GM23338 (cell line): ENCODE results near the gene KCNK16. TPM values are rescaled to one million over a fixed set of nuclear protein-coding genes. Genes with fewer than 3 reads are reported as not detected.

Experiments
- ATAC-seq: fragments of 200-7000 bp; cut with Tn5 transposase; 3 replicates; pipeline ENCODE4 v1.9.1; 2020
- DNase-seq: peaks from one replicate; pipeline ENCODE4 v3.0.0-alpha.2; 2015; ENCODE audit warnings: low spot score
- H2AFZ ChIP-seq: fragments of 200-600 bp; sonication (generic); 2 replicates; pipeline ENCODE4 v1.8.0; 2016; ENCODE audit warnings: antibody characterized with exemption, mild to moderate bottlenecking, moderate library complexity
- H3F3A ChIP-seq: fragments of 200-600 bp; sonication (generic); replicated peaks from 2 replicates; pipeline ENCODE4 v1.8.0; 2017; ENCODE audit warnings: antibody characterized with exemption, mixed run types, low read depth
- H3K27ac ChIP-seq: fragments of 200-600 bp; sonication (generic); 2 replicates; pipeline ENCODE4 v1.6.1; 2016; ENCODE audit warnings: low read depth
- H3K27me3 ChIP-seq: fragments of 200-600 bp; sonication (generic); 2 replicates; pipeline ENCODE4 v1.8.0; 2016; ENCODE audit warnings: mild to moderate bottlenecking, mixed run types, moderate library complexity; ENCODE audit not compliant: insufficient read depth
- H3K36me3 ChIP-seq: fragments of 200-600 bp; sonication (generic); 2 replicates; pipeline ENCODE4 v1.8.0; 2016; ENCODE audit warnings: mild to moderate bottlenecking; ENCODE audit not compliant: insufficient read depth
- H3K4me1 ChIP-seq: fragments of 200-600 bp; sonication (generic); 2 replicates; pipeline ENCODE4 v1.8.0; 2016; ENCODE audit warnings: mild to moderate bottlenecking, moderate library complexity; ENCODE audit not compliant: insufficient read depth
- H3K4me2 ChIP-seq: fragments of 200-600 bp; sonication (generic); 2 replicates; pipeline ENCODE4 v1.7.1; 2017; ENCODE audit warnings: mixed run types
- H3K4me3 ChIP-seq: fragments of 200-600 bp; sonication (generic); 2 replicates; pipeline ENCODE4 v1.6.1; 2016; ENCODE audit warnings: mixed run types
- H3K79me2 ChIP-seq: fragments of 200-600 bp; sonication (generic); replicated peaks from 2 replicates; pipeline ENCODE4 v1.8.0; 2017; ENCODE audit warnings: mild to moderate bottlenecking; ENCODE audit not compliant: insufficient read depth
- H3K9me2 ChIP-seq: fragments of 200-600 bp; sonication (generic); 2 replicates; pipeline ENCODE4 v1.8.0; 2017; ENCODE audit not compliant: insufficient read depth
- H4K20me1 ChIP-seq: fragments of 200-600 bp; sonication (generic); replicated peaks from 2 replicates; pipeline ENCODE4 v1.8.0; 2017; ENCODE audit warnings: mild to moderate bottlenecking; ENCODE audit not compliant: insufficient read depth
- H3K27ac Mint-ChIP-seq: 2 replicates; pipeline ENCODE4 v1.8.0; 2020; ENCODE audit warnings: inconsistent platforms, mild to moderate bottlenecking, moderate library complexity, mixed read lengths
- H3K27me3 Mint-ChIP-seq: 3 replicates; pipeline ENCODE4 v1.8.0; 2022; ENCODE audit warnings: low read depth, mild to moderate bottlenecking, moderate library complexity, mixed read lengths, inconsistent platforms; ENCODE audit not compliant: insufficient read depth, poor library complexity
- H3K36me3 Mint-ChIP-seq: 3 replicates; pipeline ENCODE4 v1.8.0; 2021; ENCODE audit warnings: low read depth, mild to moderate bottlenecking, inconsistent platforms, moderate library complexity, mixed read lengths
- H3K4me1 Mint-ChIP-seq: 3 replicates; pipeline ENCODE4 v1.8.0; 2020; ENCODE audit warnings: mild to moderate bottlenecking, inconsistent platforms, mixed read lengths
- H3K4me3 Mint-ChIP-seq: 3 replicates; pipeline ENCODE4 v1.8.0; 2021; ENCODE audit warnings: moderate library complexity, mild to moderate bottlenecking, inconsistent platforms, mixed read lengths
- H3K9me3 Mint-ChIP-seq: 3 replicates; pipeline ENCODE4 v1.8.0; 2020; ENCODE audit warnings: moderate library complexity, mild to moderate bottlenecking, inconsistent platforms, mixed read lengths
- CREB1 ChIP-seq: fragments of 250-450 bp; sonication (Bioruptor Pico); IDR thresholded peaks from 2 replicates; pipeline ENCODE4 v1.5.0; 2020; ENCODE audit warnings: low read depth, mild to moderate bottlenecking, moderate library complexity
- EZH2phosphoT487 ChIP-seq: fragments of 200-600 bp; sonication (generic); IDR thresholded peaks from one replicate; pipeline ENCODE4 v1.8.1; 2018; ENCODE audit warnings: antibody characterized with exemption; ENCODE audit not compliant: unreplicated experiment
- NANOG ChIP-seq: IDR thresholded peaks from 2 replicates; pipeline ENCODE4 v1.6.1; 2016; ENCODE audit warnings: antibody characterized with exemption, borderline replicate concordance
- STAT1 ChIP-seq: IDR thresholded peaks from one replicate; pipeline ENCODE4 v1.6.1; 2016; ENCODE audit warnings: antibody characterized with exemption; ENCODE audit not compliant: unreplicated experiment
- ZNF331 ChIP-seq: fragments of 250-450 bp; sonication (Bioruptor Pico); IDR thresholded peaks from 2 replicates; pipeline ENCODE4 v1.5.0; 2020; ENCODE audit warnings: low read depth, mild to moderate bottlenecking, moderate library complexity
- polyA plus RNA-seq: library from polyadenylated mRNA; unstranded; fragments of >200 nt; fragmentation: Nextera tagmentation; extraction: Ambion mirVana; gene quantifications from 2 replicates; pipeline ENCODE4 v1.2.1, GENCODE V29; 2016
- total RNA-seq: library from RNA; depleted of rRNA; stranded (reverse); fragments of >200 nt; shearing (Covaris generic); gene quantifications from 2 replicates; pipeline ENCODE4 v1.2.3, GENCODE V29; 2014
- TF ChIP-seq, protein P1 (sequence below): fragments of 250-450 bp; sonication (Bioruptor Pico); IDR thresholded peaks from 2 replicates; pipeline ENCODE4 v1.5.0; 2020; ENCODE audit warnings: mild to moderate bottlenecking, moderate library complexity

The KCNK16 gene
- total and polyA plus RNA-seq, 2 experiments from 2014 or later: not detected

DNA sequence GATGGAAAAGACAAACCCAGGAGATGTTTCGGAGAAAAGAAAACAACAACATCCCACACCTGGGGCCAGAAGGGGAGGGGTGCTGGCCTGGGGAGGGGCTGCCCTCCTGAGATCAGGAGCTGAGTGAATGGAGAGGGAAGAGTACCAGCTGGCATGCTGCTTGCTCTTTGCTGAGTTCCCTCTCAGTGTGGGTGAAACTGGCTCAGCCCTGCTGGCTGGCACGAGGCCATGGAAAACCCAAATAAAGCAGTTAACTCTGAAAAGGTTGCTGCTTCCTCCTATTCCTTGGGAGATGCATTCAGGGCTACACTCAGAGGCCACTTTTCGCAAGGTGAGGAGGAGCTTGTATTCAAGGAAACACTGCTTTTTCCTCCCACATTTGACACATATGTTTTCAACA lies 8.0 kb upstream of the KCNK16 start (continued):
- TF ChIP-seq, protein P1, sequence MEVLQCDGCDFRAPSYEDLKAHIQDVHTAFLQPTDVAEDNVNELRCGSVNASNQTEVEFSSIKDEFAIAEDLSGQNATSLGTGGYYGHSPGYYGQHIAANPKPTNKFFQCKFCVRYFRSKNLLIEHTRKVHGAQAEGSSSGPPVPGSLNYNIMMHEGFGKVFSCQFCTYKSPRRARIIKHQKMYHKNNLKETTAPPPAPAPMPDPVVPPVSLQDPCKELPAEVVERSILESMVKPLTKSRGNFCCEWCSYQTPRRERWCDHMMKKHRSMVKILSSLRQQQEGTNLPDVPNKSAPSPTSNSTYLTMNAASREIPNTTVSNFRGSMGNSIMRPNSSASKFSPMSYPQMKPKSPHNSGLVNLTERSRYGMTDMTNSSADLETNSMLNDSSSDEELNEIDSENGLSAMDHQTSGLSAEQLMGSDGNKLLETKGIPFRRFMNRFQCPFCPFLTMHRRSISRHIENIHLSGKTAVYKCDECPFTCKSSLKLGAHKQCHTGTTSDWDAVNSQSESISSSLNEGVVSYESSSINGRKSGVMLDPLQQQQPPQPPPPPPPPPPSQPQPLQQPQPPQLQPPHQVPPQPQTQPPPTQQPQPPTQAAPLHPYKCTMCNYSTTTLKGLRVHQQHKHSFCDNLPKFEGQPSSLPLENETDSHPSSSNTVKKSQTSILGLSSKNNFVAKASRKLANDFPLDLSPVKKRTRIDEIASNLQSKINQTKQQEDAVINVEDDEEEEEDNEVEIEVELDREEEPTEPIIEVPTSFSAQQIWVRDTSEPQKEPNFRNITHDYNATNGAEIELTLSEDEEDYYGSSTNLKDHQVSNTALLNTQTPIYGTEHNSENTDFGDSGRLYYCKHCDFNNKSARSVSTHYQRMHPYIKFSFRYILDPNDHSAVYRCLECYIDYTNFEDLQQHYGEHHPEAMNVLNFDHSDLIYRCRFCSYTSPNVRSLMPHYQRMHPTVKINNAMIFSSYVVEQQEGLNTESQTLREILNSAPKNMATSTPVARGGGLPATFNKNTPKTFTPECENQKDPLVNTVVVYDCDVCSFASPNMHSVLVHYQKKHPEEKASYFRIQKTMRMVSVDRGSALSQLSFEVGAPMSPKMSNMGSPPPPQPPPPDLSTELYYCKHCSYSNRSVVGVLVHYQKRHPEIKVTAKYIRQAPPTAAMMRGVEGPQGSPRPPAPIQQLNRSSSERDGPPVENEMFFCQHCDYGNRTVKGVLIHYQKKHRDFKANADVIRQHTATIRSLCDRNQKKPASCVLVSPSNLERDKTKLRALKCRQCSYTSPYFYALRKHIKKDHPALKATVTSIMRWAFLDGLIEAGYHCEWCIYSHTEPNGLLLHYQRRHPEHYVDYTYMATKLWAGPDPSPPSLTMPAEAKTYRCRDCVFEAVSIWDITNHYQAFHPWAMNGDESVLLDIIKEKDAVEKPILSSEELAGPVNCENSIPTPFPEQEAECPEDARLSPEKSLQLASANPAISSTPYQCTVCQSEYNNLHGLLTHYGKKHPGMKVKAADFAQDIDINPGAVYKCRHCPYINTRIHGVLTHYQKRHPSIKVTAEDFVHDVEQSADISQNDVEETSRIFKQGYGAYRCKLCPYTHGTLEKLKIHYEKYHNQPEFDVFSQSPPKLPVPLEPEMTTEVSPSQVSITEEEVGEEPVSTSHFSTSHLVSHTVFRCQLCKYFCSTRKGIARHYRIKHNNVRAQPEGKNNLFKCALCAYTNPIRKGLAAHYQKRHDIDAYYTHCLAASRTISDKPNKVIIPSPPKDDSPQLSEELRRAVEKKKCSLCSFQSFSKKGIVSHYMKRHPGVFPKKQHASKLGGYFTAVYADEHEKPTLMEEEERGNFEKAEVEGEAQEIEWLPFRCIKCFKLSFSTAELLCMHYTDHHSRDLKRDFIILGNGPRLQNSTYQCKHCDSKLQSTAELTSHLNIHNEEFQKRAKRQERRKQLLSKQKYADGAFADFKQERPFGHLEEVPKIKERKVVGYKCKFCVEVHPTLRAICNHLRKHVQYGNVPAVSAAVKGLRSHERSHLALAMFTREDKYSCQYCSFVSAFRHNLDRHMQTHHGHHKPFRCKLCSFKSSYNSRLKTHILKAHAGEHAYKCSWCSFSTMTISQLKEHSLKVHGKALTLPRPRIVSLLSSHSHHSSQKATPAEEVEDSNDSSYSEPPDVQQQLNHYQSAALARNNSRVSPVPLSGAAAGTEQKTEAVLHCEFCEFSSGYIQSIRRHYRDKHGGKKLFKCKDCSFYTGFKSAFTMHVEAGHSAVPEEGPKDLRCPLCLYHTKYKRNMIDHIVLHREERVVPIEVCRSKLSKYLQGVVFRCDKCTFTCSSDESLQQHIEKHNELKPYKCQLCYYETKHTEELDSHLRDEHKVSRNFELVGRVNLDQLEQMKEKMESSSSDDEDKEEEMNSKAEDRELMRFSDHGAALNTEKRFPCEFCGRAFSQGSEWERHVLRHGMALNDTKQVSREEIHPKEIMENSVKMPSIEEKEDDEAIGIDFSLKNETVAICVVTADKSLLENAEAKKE (CRISPR knock-in tag): no peak
- TF ChIP-seq NANOG (no peak), STAT1 (no peak), ZNF331 (CRISPR knock-in tag) (no peak), EZH2phosphoT487 (no peak)

DNA sequence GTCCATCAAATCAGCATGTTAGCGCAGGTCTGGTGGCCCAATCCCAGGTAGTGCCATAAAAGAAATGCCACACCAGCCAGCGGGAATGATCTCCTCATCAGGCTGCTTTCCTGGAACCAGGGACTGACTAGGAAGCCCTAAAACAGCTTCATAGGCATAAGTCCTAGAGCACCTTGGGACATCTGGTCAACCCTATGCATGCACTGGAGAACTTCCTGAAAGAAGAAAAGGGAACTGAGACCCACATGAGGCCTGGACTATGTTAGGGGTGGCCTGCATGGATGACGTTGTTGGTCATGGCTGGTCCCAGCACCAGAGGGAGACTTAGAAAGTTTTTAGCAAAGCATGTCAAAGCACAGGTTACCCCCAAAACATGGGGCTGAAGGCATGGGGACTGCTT lies 7.6 kb upstream of the KCNK16 start:
- no peak overlapping the region for H3K27ac Mint-ChIP-seq
- no peaks in the 10 kb centered on the region for H3F3A ChIP-seq
- H4K20me1 ChIP-seq: no peaks in the 10 kb centered on the region
- H3K4me3 ChIP-seq: no peak overlapping the region
- no peaks in the 10 kb centered on the region for H3K79me2 ChIP-seq
- no peaks in the 10 kb centered on the region; the same call in 2 of the 3 replicates for H3K4me1 Mint-ChIP-seq
- DNase-seq (no peak), ATAC-seq (no peak)
- no peak overlapping the region for H3K4me3 Mint-ChIP-seq
- no peak overlapping the region for H3K4me2 ChIP-seq
- no peaks in the 10 kb centered on the region; the same call in 2 of the 3 replicates for H3K36me3 Mint-ChIP-seq
- H3K9me3 Mint-ChIP-seq: no peaks in the 10 kb centered on the region
- H3K36me3 ChIP-seq: no peaks in the 10 kb centered on the region
- H2AFZ ChIP-seq: no peak overlapping the region
- no peaks in the 10 kb centered on the region for H3K27me3 ChIP-seq
- H3K27ac ChIP-seq: no peak overlapping the region
- peaks cover 5% of the 10 kb centered on the region for H3K27me3 Mint-ChIP-seq
- no peaks in the 10 kb centered on the region for H3K9me2 ChIP-seq
- no peaks in the 10 kb centered on the region for H3K4me1 ChIP-seq
- TF ChIP-seq ZNF331 (CRISPR knock-in tag) (no peak), CREB1 (no peak)
- TF ChIP-seq, protein P1 (CRISPR knock-in tag): no peak
